Astrocyte of the cerebellum (primary cell): Measurements from ENCODE around the gene PRSS53.
A peak's percentile ranks its signal among the peaks of the same experiment; 100 is the strongest.

Experiments used
- DNase-seq: peaks from one replicate; pipeline ENCODE4 v3.0.0-alpha.2; 2011; ENCODE audit warnings: low read depth
- H3K4me3 ChIP-seq: 2 replicates; pipeline ENCODE4 v1.5.1; 2011; ENCODE audit warnings: mild to moderate bottlenecking, low read depth, low read length, moderate library complexity
- in situ Hi-C: cut with HindIII; loops from 2 replicates; pipeline ENCODE4 v1.10.0; 2017; ENCODE audit warnings: low sequenced_read_pairs
- TF ChIP-seq, protein P1 (sequence below): IDR thresholded peaks from 2 replicates; pipeline ENCODE4 v1.5.1; 2012; ENCODE audit warnings: low read length, low read depth, moderate library complexity, mild to moderate bottlenecking; ENCODE audit errors: missing control alignments

The PRSS53 gene

GRCh38 chr16:31063495-31063842, 25.3 kb downstream of the PRSS53 start:
- no peak for DNase-seq
- TF ChIP-seq, protein P1, sequence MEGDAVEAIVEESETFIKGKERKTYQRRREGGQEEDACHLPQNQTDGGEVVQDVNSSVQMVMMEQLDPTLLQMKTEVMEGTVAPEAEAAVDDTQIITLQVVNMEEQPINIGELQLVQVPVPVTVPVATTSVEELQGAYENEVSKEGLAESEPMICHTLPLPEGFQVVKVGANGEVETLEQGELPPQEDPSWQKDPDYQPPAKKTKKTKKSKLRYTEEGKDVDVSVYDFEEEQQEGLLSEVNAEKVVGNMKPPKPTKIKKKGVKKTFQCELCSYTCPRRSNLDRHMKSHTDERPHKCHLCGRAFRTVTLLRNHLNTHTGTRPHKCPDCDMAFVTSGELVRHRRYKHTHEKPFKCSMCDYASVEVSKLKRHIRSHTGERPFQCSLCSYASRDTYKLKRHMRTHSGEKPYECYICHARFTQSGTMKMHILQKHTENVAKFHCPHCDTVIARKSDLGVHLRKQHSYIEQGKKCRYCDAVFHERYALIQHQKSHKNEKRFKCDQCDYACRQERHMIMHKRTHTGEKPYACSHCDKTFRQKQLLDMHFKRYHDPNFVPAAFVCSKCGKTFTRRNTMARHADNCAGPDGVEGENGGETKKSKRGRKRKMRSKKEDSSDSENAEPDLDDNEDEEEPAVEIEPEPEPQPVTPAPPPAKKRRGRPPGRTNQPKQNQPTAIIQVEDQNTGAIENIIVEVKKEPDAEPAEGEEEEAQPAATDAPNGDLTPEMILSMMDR, result no peak
- in situ Hi-C loops, result loop anchor here (5.0 to 25.0 kb wide), 2 partner anchors 61 to 126 kb away; partner anchors contain the start of gene ORAI3
- no peak overlapping the region for H3K4me3 ChIP-seq

DNA sequence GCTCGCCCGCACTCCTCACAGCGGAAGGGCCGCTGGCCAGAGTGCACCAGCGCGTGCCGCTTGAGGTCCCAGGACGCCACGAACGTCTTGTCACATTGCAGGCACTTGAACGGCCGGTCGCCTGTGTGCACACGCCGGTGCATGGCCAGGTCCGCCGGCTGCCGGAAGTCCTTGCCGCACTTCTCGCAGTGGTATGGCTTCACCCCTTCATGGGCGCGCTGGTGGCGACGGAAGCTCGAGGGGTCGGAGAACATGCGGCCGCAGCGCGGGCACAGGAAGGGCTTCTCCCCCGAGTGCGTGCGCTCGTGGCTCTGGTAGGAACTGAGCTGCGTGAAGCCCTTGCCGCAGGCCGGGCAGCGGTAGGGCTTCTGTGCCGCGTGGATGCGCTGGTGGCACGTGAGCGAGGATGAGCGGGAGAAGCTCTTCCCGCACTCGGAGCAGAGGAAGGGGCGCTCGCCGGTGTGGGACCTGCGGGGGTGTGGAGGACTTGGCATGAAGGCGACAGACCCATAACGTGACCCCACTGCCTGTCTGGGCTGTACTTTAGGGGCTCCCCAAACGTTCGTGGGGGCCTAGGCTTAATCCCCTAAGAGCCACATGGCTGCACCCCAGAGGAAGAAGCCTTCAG, 26.8 kb downstream of the PRSS53 start:
- in situ Hi-C loops, result loop anchor here (5.0 to 25.0 kb wide), 2 partner anchors 60 to 125 kb away; partner anchors contain the start of gene ORAI3
- no peak for DNase-seq
- TF ChIP-seq, protein P1, result no peak
- no peak overlapping the region for H3K4me3 ChIP-seq

- TF ChIP-seq, protein P1, result no peak
- in situ Hi-C loops, result loop anchor here (5.0 to 25.0 kb wide), 2 partner anchors 59 to 124 kb away; partner anchors contain the start of gene ORAI3
- no peak for DNase-seq
- H3K4me3 ChIP-seq, result no peak overlapping the region
Observed at GRCh38 chr16:31061126-31061812, 27.5 kb downstream of the PRSS53 start.

GRCh38 chr16:31055613-31056012, 33.1 kb downstream of the PRSS53 start:
- in situ Hi-C loops, result loop anchor here (25.0 kb wide), 1 partner anchor 118 kb away; the partner anchor contains the start of gene ORAI3
- TF ChIP-seq, protein P1, result no peak
- no peak for DNase-seq
- no peak overlapping the region for H3K4me3 ChIP-seq

DNA sequence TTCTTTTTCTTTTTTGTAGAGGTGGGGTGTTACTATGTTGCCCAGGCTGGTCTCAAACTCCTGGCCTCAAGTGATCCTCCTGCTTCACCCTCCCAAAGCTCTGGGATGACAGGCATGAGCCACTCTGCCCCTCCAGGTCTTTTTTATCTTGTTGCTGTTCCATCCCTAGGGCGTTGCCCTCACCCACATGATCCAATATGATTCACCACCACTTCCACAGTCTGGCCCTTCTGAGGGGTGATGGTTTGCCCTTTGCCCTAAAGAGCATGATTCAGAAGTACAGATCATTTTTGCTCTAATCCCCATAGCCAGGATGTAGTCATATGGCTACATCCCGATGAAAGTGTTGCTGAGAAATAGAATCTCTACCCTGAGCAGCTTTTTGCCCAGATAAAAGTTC, 36.6 kb downstream of the PRSS53 start:
- in situ Hi-C loops, result loop anchor here (25.0 kb wide), 1 partner anchor 115 kb away; the partner anchor contains the start of gene ORAI3
- TF ChIP-seq, protein P1, result no peak
- peak; percentile 44 for DNase-seq
- no peak overlapping the region for H3K4me3 ChIP-seq

DNA sequence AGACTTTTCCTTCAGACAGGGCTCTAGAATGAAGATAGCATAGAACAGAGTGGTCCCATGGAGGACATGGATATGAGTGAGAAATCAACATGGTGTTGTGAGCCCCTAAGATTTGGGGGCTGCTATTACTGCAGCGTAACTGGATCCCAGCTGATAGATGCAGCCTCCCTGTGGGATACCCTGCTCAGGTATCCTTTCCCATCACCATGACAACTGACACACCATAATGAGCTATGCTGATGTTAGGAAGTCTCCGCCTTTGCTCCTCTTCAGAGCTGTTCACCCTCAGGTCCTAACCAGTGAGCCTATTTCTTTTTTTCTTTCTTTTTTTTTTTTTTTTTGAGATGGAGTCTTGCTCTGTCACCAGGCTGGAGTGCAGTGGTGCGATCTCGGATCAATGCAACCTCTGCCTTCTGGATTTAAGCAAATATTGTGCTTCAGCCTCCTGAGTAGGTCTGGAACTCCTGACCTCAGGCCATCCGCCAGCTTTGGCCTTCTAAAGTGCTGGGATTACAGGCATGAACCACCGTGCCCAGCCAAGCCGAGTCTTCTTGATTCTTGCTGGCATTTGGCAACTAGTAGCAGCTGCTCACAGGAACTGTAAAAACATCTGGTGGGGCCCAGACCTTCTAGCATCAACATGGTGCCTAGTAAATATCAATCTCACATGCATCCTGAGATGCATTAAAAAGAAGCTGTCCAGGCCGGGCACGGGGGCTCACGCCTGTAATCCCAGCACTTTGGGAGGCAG, 38.3 kb downstream of the PRSS53 start:
- TF ChIP-seq, protein P1, result no peak
- H3K4me3 ChIP-seq, result no peak overlapping the region
- in situ Hi-C loops, result loop anchor here (25.0 kb wide), 1 partner anchor 113 kb away; the partner anchor contains the start of gene ORAI3
- DNase-seq, result no peak
